ENCODE results near the gene PCDHGA10. TPM values are rescaled to one million over a fixed set of nuclear protein-coding genes. Genes with fewer than 3 reads are reported as not detected.
A peak's percentile ranks its signal among the peaks of the same experiment; 100 is the strongest.
"Not testable (repeated sequence)": the region's sequence is repeated elsewhere in the genome, so short reads cannot be mapped to it uniquely, and the experiment has no call there.

PCDHGA10 gene
- total RNA-seq, 6 donors from 2014 or later, result 3.0 to 19.9 (median 4.3) TPM

GRCh38 chr5:141403387-141403786, 9.4 kb upstream of the PCDHGA10 start:
- 33 to 34% methylated on average over 22 of the region's 22 CpGs for WGBS, 2 donors
- Histone ChIP-seq H3K9me3 (peaks cover 45 to 86% (median 84%) of the 10 kb centered on the region in 4 donors), H3K27me3 (no peaks in the 10 kb centered on the region), H3K4me1 (no peaks in the 10 kb centered on the region), H3K36me3 (no peaks in the 10 kb centered on the region), H3K27ac (no peak overlapping the region), H3K4me3 (peak overlapping the region in 1 of 4 donors; percentile 11)
- TF ChIP-seq CTCF (IDR thresholded peaks at IDR 0.05), result no peak
- TF ChIP-seq POLR2A (IDR thresholded peaks at IDR 0.05), result no peak
- no peak for TF ChIP-seq EP300 (IDR thresholded peaks at IDR 0.05)
- no peak for TF ChIP-seq POLR2AphosphoS5 (IDR thresholded peaks at IDR 0.05)
- DNase-seq, result peak in 1 of 2 donors; percentile 77
- no peak for ATAC-seq (ENCODE audit: low FRiP score in 2 of 2)

GRCh38 chr5:141407790-141408505, 4.8 kb upstream of the PCDHGA10 start, which contains the start of gene PCDHGB6:
Gene PCDHGB6, plus strand, starts transcription at chr5:141408021. Its CDS starts 182 bp downstream, at chr5:141408203.
- ATAC-seq (ENCODE audit: low FRiP score in 2 of 2) (peak; percentile 79 to 86), DNase-seq (peak; percentile 54 to 91)
- not testable (repeated sequence) for H3K27ac ChIP-seq, H3K27me3 ChIP-seq, H3K36me3 ChIP-seq, H3K4me1 ChIP-seq
- peak within 1 kb of the TSS in 3 of 4 donors; percentile 26 to 42 (median 29) for H3K4me3 ChIP-seq
- peaks cover 45 to 85% (median 81%) of the 10 kb centered on the region in 4 donors for H3K9me3 ChIP-seq
- WGBS, 2 donors, result 14 to 21% methylated on average over 31 to 51 of the region's 51 CpGs
- TF ChIP-seq CTCF (IDR thresholded peaks at IDR 0.05), result peak in 5 of 6 experiments; percentile 18 to 60 (median 40)

GRCh38 chr5:141409598-141410306, 3.0 kb upstream of the PCDHGA10 start:
- Histone ChIP-seq H3K27ac (no peak overlapping the region), H3K27me3 (no peaks in the 10 kb centered on the region), H3K4me1 (peaks cover 0 to 4% (median 0%) of the 10 kb centered on the region in 4 donors), H3K4me3 (no peak overlapping the region), H3K36me3 (no peaks in the 10 kb centered on the region), H3K9me3 (peaks cover 41 to 84% (median 81%) of the 10 kb centered on the region in 4 donors)
- TF ChIP-seq POLR2AphosphoS5 (IDR thresholded peaks at IDR 0.05) (no peak), CTCF (IDR thresholded peaks at IDR 0.05) (no peak), POLR2A (IDR thresholded peaks at IDR 0.05) (no peak), EP300 (IDR thresholded peaks at IDR 0.05) (no peak)
- ATAC-seq (ENCODE audit: low FRiP score in 2 of 2) (no peak), DNase-seq (peak in 1 of 2 donors; percentile 67)
- 34 to 35% methylated on average over 16 to 36 of the region's 64 CpGs for WGBS, 2 donors

GRCh38 chr5:141411575-141411974, 1.2 kb upstream of the PCDHGA10 start:
- H3K36me3 ChIP-seq, result no peaks in the 10 kb centered on the region

More at GRCh38 chr5:141411575-141411974, 1.2 kb upstream of the PCDHGA10 start:
- Histone ChIP-seq H3K4me1 (peaks cover 0 to 8% (median 0%) of the 10 kb centered on the region in 4 donors), H3K27ac (no peak overlapping the region), H3K27me3 (no peaks in the 10 kb centered on the region), H3K4me3 (no peak overlapping the region), H3K9me3 (peaks cover 44 to 82% (median 77%) of the 10 kb centered on the region in 4 donors)
- 52 to 66% methylated on average over 2 to 3 of the region's 3 CpGs for WGBS, 2 donors
- no peak for DNase-seq
- TF ChIP-seq POLR2A (IDR thresholded peaks at IDR 0.05), result no peak
- no peak for TF ChIP-seq EP300 (IDR thresholded peaks at IDR 0.05)
- no peak for TF ChIP-seq CTCF (IDR thresholded peaks at IDR 0.05)
- TF ChIP-seq POLR2AphosphoS5 (IDR thresholded peaks at IDR 0.05), result no peak
- no peak for ATAC-seq (ENCODE audit: low FRiP score in 2 of 2)

Measured in upper lobe of left lung (tissue), 6 donors.